Measurements from ENCODE around the gene UPF3A.

UPF3A gene

DNA sequence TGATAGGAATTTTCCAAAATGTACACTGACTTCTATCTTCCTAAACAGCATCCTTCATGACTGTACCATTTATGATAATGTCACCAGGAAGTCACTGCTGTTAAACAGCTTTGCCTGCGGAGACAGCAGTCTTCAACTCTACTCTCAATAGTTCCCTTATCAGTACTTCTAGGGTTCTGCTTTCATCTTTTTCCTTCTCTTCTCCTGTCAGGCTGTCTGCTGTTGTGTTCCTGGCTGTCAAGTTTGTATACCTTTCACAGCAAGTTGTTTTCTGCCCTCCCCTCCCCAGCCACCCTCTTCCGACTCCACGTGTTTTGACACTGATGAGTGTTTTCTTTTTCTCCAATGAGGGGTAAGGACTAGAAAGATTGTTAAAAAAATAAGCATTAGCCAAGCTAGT, 2.2 kb downstream of the UPF3A start:
- peaks cover 9% of the 10 kb centered on the region; the same call in 1 of the 2 replicates for H3K36me3 ChIP-seq (ENCODE audit: control insufficient read depth, insufficient read depth, low read length)
- H3K27ac ChIP-seq (ENCODE audit: low read length), result no peak overlapping the region
- no peaks in the 10 kb centered on the region for H3K4me1 ChIP-seq (ENCODE audit: control insufficient read depth, insufficient read depth, low read length)
- H3K9me3 ChIP-seq (ENCODE audit: control insufficient read depth, insufficient read depth, low read length), result no peaks in the 10 kb centered on the region
- no CpG with 5 or more reads among the region's 3 CpGs for WGBS (ENCODE audit: insufficient coverage, insufficient read length)
- no peak overlapping the region for H3K4me3 ChIP-seq (ENCODE audit: low read length)
- no peak for DNase-seq (ENCODE audit: low read depth, low spot score)
- H3K27me3 ChIP-seq (ENCODE audit: control insufficient read depth, insufficient read depth, low read length), result no peaks in the 10 kb centered on the region

DNA sequence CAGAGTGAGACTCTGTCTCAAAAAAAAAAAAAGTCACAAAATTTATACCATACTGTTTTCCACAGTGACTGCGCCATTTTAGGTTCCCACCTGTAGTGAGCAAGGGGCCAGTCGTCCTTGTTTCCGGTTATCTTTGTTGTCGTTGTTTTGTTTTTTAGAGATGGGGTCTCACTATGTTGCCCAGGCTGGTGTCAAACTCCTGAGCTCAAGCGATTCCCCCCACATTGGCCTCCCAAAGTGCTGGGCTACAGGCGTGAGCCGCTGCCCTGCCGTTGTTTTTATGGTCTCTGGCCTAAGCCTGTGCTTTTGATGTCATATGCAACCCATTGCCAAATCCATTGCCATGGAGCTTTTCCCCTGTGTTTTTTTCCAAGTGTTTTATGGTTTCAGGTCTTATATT, 3.3 kb downstream of the UPF3A start:
- H3K4me3 ChIP-seq (ENCODE audit: low read length), result no peak overlapping the region
- no peaks in the 10 kb centered on the region for H3K4me1 ChIP-seq (ENCODE audit: control insufficient read depth, insufficient read depth, low read length)
- no CpG with 5 or more reads among the region's 8 CpGs for WGBS (ENCODE audit: insufficient coverage, insufficient read length)
- no peak overlapping the region for H3K27ac ChIP-seq (ENCODE audit: low read length)
- H3K27me3 ChIP-seq (ENCODE audit: control insufficient read depth, insufficient read depth, low read length), result no peaks in the 10 kb centered on the region
- peaks cover 10% of the 10 kb centered on the region; the same call in 1 of the 2 replicates for H3K36me3 ChIP-seq (ENCODE audit: control insufficient read depth, insufficient read depth, low read length)
- H3K9me3 ChIP-seq (ENCODE audit: control insufficient read depth, insufficient read depth, low read length), result no peaks in the 10 kb centered on the region
- DNase-seq (ENCODE audit: low read depth, low spot score), result no peak

DNA sequence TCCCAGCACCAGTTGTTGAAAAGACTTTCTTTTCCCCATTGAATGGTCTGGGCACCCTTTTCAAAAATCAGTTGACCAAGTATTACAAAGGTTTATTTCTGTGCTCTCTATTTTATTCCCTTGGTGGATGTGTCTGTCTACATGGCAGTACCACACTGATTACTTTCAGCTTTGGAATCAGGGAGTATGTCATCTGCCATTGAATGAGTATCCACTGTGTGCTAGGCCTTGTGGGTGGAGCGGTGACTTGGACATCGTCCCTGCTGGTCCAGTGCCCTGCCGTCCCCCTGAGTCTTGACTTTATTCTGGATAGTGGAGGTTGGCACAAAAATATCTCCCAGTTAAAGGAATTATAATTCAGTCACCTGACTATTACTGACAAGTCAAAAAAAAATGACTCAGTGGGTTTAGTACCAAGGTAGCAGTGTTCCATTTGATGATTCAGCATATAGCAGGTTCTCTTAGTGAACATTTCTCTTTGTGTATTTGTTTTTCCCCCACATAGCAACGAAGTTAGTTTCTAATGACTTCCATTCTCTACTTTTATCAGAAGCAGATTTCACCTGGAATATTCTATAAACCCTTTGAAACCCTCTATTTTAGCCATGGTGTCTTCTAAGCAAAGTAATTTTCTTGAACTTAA, 3.9 kb downstream of the UPF3A start:
- Histone ChIP-seq H3K27me3 (ENCODE audit: control insufficient read depth, insufficient read depth, low read length) (no peaks in the 10 kb centered on the region), H3K36me3 (ENCODE audit: control insufficient read depth, insufficient read depth, low read length) (peaks cover 10% of the 10 kb centered on the region; the same call in 1 of the 2 replicates), H3K9me3 (ENCODE audit: control insufficient read depth, insufficient read depth, low read length) (no peaks in the 10 kb centered on the region), H3K4me1 (ENCODE audit: control insufficient read depth, insufficient read depth, low read length) (no peaks in the 10 kb centered on the region), H3K27ac (ENCODE audit: low read length) (no peak overlapping the region), H3K4me3 (ENCODE audit: low read length) (no peak overlapping the region)
- WGBS (ENCODE audit: insufficient coverage, insufficient read length), result no CpG with 5 or more reads among the region's 4 CpGs
- no peak for DNase-seq (ENCODE audit: low read depth, low spot score)

DNA sequence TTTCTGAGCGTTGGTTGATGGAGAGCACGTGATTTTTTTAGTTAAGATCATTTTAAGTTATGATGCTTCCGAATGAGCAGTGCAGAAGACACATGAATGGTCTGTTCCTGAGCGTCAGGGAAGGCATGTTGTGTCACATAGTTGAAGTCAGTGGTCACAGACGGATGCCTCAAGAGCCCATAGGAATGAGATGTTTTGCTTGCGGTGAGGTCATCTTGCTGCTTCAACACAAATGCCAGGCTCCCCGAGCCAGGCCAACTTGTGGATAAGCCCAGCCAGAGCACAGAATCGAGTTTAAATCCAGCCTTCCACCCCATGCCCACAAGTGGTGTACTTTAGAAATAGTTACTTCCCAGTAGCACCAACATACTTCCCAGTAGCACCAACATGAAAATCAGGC, 5.4 kb downstream of the UPF3A start:
- Histone ChIP-seq H3K4me3 (ENCODE audit: low read length) (no peak overlapping the region), H3K9me3 (ENCODE audit: control insufficient read depth, insufficient read depth, low read length) (no peaks in the 10 kb centered on the region), H3K27ac (ENCODE audit: low read length) (no peak overlapping the region), H3K36me3 (ENCODE audit: control insufficient read depth, insufficient read depth, low read length) (peaks cover 11% of the 10 kb centered on the region; the same call in 1 of the 2 replicates), H3K4me1 (ENCODE audit: control insufficient read depth, insufficient read depth, low read length) (no peaks in the 10 kb centered on the region), H3K27me3 (ENCODE audit: control insufficient read depth, insufficient read depth, low read length) (no peaks in the 10 kb centered on the region)
- DNase-seq (ENCODE audit: low read depth, low spot score), result no peak
- WGBS (ENCODE audit: insufficient coverage, insufficient read length), result no CpG with 5 or more reads among the region's 8 CpGs

DNA sequence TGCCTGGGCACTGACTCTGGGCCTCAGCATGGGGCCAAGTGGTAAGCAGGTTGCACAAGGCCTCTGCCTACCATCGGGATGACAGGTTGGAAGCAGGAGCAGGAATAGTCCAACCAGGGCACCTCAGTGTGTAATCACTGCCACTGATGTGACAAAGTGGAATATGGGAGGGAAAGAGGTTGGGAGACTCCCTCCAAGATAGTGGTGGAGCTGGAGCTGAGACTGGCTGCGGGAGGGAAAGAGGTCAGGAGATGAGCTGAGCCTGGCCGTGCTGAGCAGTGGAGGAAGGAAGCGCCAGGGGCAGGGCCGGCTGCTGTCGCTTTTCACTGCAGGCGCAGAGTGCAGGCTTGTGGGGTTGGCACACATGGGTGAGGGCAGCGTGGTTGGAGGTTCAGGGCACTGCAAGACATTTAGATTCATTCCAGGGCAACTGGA, 6.8 kb downstream of the UPF3A start:
- Histone ChIP-seq H3K4me1 (ENCODE audit: control insufficient read depth, insufficient read depth, low read length) (no peaks in the 10 kb centered on the region), H3K27me3 (ENCODE audit: control insufficient read depth, insufficient read depth, low read length) (no peaks in the 10 kb centered on the region), H3K27ac (ENCODE audit: low read length) (no peak overlapping the region), H3K36me3 (ENCODE audit: control insufficient read depth, insufficient read depth, low read length) (peaks cover 15% of the 10 kb centered on the region; the same call in 1 of the 2 replicates), H3K9me3 (ENCODE audit: control insufficient read depth, insufficient read depth, low read length) (no peaks in the 10 kb centered on the region), H3K4me3 (ENCODE audit: low read length) (no peak overlapping the region)
- no peak for DNase-seq (ENCODE audit: low read depth, low spot score)
- no CpG with 5 or more reads among the region's 8 CpGs for WGBS (ENCODE audit: insufficient coverage, insufficient read length)

DNA sequence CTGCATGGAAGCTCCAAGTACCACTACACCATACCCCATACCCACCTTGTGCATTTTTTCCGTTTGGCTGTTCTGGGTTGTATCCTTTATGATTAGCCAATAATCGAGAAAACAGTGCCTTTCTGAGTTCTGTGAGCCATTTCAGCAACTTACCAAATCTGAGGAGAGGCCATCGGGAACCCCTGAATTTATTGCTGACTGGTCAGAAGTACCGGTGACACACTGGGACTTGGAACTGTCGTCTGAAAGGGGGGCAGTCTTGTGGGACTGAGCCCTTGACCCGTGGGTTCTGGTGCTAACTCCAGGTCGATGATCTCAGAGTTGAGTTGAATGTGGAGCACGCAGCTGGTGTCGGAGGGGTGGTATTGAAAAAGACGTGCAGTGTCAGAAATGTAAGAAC, 15.0 kb downstream of the UPF3A start:
- no CpG with 5 or more reads among the region's 10 CpGs for WGBS (ENCODE audit: insufficient coverage, insufficient read length)
- Histone ChIP-seq H3K36me3 (ENCODE audit: control insufficient read depth, insufficient read depth, low read length) (peaks cover 19% of the 10 kb centered on the region), H3K9me3 (ENCODE audit: control insufficient read depth, insufficient read depth, low read length) (no peaks in the 10 kb centered on the region), H3K4me3 (ENCODE audit: low read length) (no peak overlapping the region), H3K27me3 (ENCODE audit: control insufficient read depth, insufficient read depth, low read length) (no peaks in the 10 kb centered on the region), H3K27ac (ENCODE audit: low read length) (no peak overlapping the region), H3K4me1 (ENCODE audit: control insufficient read depth, insufficient read depth, low read length) (no peaks in the 10 kb centered on the region)
- no peak for DNase-seq (ENCODE audit: low read depth, low spot score)

DNA sequence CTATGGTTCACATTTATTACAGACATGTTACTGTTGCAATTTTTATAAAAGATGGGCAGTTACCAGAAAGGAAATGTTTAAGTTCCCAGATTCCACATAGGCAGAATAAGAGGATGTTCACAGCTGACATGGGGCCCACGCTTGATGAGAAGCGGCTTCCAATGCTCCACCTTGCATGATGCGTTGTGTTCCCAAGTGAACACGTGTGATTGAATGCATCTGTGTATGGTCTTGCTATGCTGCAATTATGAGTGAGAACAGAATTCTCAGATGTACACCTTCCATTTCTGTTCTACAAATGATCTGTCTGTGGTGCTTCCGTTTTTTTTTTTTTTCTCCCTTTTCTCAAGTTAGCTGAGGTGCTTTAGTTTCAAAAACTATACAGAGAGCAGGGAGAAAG, 15.5 kb downstream of the UPF3A start:
- no CpG with 5 or more reads among the region's 5 CpGs for WGBS (ENCODE audit: insufficient coverage, insufficient read length)
- Histone ChIP-seq H3K27me3 (ENCODE audit: control insufficient read depth, insufficient read depth, low read length) (no peaks in the 10 kb centered on the region), H3K9me3 (ENCODE audit: control insufficient read depth, insufficient read depth, low read length) (no peaks in the 10 kb centered on the region), H3K27ac (ENCODE audit: low read length) (no peak overlapping the region), H3K4me3 (ENCODE audit: low read length) (no peak overlapping the region), H3K4me1 (ENCODE audit: control insufficient read depth, insufficient read depth, low read length) (no peaks in the 10 kb centered on the region), H3K36me3 (ENCODE audit: control insufficient read depth, insufficient read depth, low read length) (peaks cover 18% of the 10 kb centered on the region)
- no peak for DNase-seq (ENCODE audit: low read depth, low spot score)

DNA sequence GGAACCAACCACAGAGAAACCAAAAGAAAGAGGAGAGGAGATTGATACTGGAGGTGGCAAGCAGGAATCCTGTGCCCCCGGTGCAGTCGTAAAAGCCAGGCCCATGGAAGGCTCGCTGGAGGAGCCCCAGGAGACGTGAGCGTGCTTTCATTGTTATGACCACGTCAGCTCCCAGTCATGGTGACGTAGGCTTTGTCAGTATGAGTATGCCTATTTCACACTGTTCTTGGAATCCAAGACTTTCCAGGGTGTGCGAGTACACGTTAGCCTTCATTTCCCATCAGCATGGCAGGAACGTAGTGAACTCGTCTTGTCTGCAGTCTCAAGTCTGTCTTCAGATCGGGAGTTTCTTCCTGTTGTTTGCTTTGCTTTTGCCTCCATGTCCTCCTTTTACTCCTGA, 17.5 kb downstream of the UPF3A start:
- Histone ChIP-seq H3K36me3 (ENCODE audit: control insufficient read depth, insufficient read depth, low read length) (peaks cover 22% of the 10 kb centered on the region), H3K9me3 (ENCODE audit: control insufficient read depth, insufficient read depth, low read length) (no peaks in the 10 kb centered on the region), H3K4me1 (ENCODE audit: control insufficient read depth, insufficient read depth, low read length) (no peaks in the 10 kb centered on the region), H3K4me3 (ENCODE audit: low read length) (no peak overlapping the region), H3K27me3 (ENCODE audit: control insufficient read depth, insufficient read depth, low read length) (no peaks in the 10 kb centered on the region), H3K27ac (ENCODE audit: low read length) (no peak overlapping the region)
- no CpG with 5 or more reads among the region's 12 CpGs for WGBS (ENCODE audit: insufficient coverage, insufficient read length)
- no peak for DNase-seq (ENCODE audit: low read depth, low spot score)

DNA sequence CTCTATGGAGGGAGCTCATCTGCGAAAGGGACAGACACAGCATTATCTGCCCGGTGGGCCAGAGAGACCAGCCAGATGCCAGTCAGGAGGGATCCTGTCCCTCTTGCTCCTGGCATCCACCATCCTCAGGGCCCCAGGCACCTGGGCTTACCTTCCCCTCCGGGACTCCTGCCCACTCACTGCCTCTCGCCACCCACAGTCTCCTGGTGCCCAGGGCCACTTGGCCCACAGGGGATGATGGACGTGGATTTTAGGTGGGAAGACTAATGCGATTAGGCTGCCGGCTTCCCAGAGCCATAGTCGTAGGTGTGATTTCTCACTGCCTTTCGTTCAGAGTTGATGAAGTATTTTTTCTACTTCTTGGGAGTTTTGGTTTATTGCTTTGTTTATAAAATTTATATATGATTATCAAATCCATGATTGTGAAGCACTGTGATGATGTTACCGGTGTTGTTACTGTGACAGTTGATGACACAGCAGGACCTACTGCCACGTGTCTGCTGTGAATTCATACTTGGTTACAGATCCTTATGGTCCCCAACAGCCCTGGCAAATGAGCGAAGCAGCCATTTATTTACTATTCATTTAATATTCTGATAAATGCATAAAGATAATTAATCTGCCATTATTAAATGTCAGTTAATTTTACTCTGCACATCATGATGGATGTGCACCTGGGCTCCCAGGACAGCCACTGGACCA, 18.4 kb downstream of the UPF3A start:
- Histone ChIP-seq H3K27me3 (ENCODE audit: control insufficient read depth, insufficient read depth, low read length) (no peaks in the 10 kb centered on the region), H3K4me1 (ENCODE audit: control insufficient read depth, insufficient read depth, low read length) (no peaks in the 10 kb centered on the region), H3K27ac (ENCODE audit: low read length) (no peak overlapping the region), H3K36me3 (ENCODE audit: control insufficient read depth, insufficient read depth, low read length) (peaks cover 26% of the 10 kb centered on the region), H3K9me3 (ENCODE audit: control insufficient read depth, insufficient read depth, low read length) (no peaks in the 10 kb centered on the region), H3K4me3 (ENCODE audit: low read length) (no peak overlapping the region)
- no CpG with 5 or more reads among the region's 12 CpGs for WGBS (ENCODE audit: insufficient coverage, insufficient read length)
- no peak for DNase-seq (ENCODE audit: low read depth, low spot score)

DNA sequence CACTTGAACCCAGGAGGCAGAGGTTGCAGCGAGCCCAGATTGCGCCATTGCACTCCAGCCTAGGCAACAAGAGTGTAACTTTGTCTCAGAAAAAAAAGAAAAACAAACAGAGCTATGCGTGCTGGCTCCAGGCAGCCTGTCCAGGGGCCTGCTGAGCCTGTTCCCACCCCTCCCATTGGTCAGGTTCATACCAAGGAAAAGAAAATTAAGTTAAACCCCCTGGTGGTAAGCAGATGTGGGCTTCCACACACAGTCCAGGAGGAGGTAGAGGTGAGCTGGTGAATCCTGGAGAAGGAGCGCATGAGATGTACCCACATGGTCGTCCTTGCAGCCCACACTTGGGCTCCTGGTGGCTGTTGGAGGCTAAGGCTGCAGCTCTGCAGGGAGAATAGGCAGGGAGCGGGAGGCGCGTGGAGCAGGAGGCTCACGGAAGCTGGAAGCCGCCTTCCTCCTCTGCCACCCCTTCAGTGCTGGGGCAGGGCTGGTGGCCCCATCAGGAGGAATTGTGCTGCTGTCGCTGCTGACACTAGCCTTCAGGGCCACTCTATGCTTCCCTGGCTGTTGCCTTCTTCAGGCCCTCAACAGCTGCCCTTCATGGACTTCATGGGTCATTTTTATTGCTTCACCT, 22.4 kb downstream of the UPF3A start:
- Histone ChIP-seq H3K4me1 (ENCODE audit: control insufficient read depth, insufficient read depth, low read length) (no peaks in the 10 kb centered on the region), H3K36me3 (ENCODE audit: control insufficient read depth, insufficient read depth, low read length) (peaks cover 19% of the 10 kb centered on the region), H3K9me3 (ENCODE audit: control insufficient read depth, insufficient read depth, low read length) (no peaks in the 10 kb centered on the region), H3K27me3 (ENCODE audit: control insufficient read depth, insufficient read depth, low read length) (no peaks in the 10 kb centered on the region), H3K4me3 (ENCODE audit: low read length) (no peak overlapping the region), H3K27ac (ENCODE audit: low read length) (no peak overlapping the region)
- WGBS (ENCODE audit: insufficient coverage, insufficient read length), result no CpG with 5 or more reads among the region's 11 CpGs
- no peak for DNase-seq (ENCODE audit: low read depth, low spot score)

All from iPS DF 6.9 (cell line).